ENCODE data around the gene PRKRA.

- TF ChIP-seq, protein P1, sequence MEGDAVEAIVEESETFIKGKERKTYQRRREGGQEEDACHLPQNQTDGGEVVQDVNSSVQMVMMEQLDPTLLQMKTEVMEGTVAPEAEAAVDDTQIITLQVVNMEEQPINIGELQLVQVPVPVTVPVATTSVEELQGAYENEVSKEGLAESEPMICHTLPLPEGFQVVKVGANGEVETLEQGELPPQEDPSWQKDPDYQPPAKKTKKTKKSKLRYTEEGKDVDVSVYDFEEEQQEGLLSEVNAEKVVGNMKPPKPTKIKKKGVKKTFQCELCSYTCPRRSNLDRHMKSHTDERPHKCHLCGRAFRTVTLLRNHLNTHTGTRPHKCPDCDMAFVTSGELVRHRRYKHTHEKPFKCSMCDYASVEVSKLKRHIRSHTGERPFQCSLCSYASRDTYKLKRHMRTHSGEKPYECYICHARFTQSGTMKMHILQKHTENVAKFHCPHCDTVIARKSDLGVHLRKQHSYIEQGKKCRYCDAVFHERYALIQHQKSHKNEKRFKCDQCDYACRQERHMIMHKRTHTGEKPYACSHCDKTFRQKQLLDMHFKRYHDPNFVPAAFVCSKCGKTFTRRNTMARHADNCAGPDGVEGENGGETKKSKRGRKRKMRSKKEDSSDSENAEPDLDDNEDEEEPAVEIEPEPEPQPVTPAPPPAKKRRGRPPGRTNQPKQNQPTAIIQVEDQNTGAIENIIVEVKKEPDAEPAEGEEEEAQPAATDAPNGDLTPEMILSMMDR (conservative IDR thresholded peaks at IDR 0.05; ENCODE audit: low read depth, low read length), result no peak
- no peak for TF ChIP-seq EZH2 (IDR thresholded peaks at IDR 0.05; ENCODE audit: borderline replicate concordance, low read depth, low read length, poor library complexity, severe bottlenecking)
Observed at GRCh38 chr2:178417916-178418315, 33.1 kb downstream of the PRKRA start.

All from A673 (cell line).